ENCODE results near the gene RPSA.

RPSA gene

DNA sequence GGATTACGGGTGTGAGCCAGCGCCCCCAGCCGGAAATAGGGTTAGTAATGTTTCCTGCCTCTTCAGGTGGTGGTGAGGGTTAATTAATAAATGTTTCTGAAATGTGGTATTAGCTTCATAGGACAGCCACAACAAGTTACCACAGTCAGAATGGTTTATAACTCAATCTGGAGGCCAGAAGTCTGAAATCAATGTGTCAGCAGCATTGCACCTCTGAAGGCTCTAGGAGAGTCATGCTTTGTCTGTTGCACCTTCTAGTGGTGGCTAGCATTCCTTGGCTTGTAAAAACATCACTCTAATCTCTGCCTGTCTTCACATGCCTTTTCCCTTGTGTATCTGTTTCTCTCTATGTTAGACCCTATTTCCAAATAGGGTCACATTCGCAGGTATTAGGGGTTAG is 7.8 kb upstream of the RPSA start:
- TF ChIP-seq, protein P1, sequence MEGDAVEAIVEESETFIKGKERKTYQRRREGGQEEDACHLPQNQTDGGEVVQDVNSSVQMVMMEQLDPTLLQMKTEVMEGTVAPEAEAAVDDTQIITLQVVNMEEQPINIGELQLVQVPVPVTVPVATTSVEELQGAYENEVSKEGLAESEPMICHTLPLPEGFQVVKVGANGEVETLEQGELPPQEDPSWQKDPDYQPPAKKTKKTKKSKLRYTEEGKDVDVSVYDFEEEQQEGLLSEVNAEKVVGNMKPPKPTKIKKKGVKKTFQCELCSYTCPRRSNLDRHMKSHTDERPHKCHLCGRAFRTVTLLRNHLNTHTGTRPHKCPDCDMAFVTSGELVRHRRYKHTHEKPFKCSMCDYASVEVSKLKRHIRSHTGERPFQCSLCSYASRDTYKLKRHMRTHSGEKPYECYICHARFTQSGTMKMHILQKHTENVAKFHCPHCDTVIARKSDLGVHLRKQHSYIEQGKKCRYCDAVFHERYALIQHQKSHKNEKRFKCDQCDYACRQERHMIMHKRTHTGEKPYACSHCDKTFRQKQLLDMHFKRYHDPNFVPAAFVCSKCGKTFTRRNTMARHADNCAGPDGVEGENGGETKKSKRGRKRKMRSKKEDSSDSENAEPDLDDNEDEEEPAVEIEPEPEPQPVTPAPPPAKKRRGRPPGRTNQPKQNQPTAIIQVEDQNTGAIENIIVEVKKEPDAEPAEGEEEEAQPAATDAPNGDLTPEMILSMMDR (IDR thresholded peaks at IDR 0.05), result no peak

DNA sequence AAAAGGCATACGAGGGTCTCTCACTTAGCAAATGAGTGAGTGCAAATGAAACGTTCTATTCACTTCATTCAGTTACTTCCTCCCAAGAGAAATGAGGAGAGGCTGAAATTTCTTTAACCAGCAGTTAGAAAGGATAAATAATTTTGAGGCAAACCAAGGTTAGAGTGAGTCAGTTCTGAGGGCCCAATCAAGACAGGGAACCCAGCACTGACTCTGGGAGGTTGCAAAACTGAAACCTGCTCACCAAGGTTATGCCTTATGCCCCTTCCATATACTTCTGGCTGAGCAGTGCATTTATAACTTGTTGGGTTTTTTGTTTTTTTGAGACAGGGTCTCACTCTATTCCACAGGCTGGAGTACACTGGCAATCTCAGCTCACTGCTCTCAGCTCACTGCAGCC is 4.5 kb upstream of the RPSA start:
- TF ChIP-seq, protein P1 (IDR thresholded peaks at IDR 0.05), result no peak

DNA sequence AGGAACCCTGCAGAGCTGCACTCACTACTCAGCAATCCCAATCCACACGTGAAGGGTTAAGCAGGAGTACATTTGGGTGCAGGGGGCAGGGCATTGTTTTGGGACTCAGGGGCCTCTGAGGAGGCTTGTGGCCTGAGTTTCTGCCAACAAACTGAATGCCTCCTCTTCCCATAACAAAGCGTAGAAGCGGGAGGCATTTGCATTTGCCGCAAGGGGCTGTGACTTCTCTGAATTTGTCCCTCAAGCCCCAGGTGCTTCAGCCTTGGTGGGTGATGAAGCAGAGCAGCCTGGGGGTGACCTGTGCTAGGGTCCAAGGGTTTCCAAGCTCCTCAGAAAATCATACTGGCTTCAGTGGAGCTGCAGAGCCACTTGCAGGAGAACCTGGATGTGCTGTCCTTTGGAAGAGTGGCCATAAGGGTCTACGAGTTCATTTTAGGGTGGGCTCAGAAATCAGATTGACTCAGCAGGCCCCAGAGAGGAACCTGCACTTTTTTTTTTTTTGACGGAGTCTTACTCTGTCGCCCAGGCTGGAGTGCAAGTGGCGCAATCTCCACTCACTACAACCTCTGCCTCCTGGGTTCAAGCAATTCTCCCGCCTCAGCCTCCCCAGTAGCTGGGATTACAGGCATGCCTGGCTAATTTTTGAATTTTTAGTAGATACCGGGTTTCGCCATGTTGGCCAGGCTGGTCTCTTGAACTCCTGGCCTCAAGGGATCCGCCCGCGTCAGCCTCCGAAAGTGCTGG is 1.4 kb upstream of the RPSA start:
- TF ChIP-seq, protein P1 (IDR thresholded peaks at IDR 0.05), result no peak

DNA sequence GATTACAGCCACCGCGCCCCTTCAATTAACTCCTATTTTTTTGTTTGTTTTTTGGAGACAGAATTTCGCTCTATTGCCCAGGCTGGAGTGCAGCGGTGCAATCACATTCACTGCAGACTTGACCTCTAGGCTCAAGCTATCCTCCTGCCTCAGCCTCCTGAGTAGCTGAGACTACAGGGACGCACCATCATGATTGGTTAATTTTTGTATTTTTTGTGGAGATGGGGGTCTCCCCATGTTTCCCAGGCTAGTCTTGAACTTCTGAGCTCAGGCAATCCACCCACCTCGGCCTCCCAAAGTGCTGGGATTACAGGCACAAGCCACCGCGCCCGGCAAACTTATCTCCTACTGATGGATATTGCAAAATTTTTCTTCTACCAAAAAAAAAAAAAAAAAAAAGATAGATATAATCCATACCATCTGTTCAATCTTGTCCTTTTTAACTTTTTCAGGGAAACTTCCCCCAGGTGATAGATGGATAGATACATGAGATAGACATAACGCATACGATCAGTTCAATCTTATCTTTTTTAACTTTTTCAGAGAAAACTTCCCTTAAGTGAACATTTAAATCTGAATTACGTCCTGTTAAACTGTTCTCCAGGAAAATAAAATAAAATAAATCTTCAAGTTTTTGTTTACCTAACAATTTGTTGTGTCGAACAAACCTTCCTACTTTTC is 693 bp upstream of the RPSA start:
- TF ChIP-seq, protein P1 (IDR thresholded peaks at IDR 0.05), result no peak

DNA sequence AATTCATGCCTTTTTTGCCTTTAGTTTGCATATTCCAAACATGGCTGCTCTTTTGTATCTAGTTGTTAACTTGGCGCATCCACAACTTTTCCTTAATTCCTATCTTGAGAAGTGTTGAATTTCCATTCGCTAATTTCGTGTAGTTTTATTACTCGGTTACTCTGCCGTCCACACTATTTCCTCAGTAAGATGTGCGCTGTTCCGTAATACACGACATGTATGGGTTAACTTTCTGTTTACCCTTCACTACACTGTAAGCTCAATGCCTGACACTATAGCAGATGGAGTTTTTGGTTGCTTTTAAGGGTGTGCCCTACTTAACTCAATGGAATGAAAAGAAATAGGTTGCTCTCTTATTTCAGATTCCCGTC is 724 bp downstream of the RPSA start:
- TF ChIP-seq, protein P1 (IDR thresholded peaks at IDR 0.05), result no peak

DNA sequence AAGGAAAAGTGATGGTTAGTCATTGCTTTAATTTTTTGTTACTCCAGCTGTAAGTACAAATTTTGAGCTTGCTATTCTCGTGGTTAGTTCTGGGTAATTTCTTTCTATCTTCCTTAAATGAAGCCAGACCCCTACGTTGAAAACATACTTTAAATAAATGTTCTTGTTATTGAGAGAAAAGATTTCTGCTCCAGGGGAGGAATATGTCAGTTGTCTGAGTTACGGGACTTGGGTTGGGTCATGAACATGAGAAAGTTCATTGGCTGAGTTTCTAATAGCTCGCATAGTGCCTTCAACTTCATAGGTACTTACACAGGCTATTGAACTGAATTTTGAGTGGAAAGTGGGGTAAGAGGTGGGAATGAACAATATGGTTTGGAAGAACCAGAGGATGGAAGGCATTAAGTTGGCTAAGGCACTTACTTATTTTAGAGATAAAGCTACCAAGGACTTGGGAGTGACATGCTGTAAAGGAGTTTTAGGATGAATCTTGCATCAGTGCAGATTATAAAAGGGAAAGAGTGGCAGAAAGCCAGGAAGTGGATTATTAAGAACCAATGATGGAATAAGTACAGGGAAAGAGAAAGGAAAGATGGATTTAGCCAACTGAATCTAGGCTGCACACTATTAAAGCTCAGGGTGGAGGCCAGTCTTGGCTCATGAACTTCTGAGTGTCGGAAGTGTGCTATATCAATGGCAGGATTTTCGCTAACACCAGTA is 1.4 kb downstream of the RPSA start:
- TF ChIP-seq, protein P1 (IDR thresholded peaks at IDR 0.05), result no peak

DNA sequence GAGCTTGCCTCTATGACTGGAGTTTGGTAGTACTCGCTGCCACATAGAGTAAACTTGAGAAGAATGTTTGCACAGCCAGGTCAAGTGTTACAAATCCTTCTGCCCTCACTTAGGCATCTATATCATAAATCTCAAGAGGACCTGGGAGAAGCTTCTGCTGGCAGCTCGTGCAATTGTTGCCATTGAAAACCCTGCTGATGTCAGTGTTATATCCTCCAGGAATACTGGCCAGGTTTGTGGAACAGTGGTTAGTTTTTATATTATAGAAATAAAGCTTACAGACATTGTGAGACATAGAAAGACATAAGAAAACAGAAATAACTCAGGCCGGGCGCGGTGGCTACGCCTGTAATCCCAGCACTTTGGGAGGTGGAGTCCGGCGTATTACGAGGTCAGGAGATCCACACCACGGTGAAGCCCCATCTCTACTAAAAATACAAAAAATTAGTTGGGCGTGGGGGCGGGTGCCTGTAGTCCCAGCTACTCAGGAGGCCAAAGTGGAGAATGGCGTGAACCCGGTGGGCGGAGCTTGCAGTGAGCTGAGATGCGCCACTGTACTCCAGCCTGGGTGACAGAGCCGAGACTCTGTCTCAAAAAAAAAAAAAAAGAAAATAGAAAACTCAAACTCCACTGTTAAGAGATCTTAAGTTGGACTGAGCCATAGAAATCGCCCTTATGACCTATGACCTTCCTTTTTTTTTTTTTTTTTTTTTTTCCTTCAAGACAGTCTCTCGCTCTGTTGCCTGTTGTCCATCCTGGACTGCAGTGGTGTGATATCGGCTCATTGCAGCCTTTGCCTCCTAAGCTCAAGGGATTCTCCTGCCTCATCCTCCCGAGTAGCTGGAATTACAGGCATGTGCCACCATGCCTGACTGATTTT is 2.2 kb downstream of the RPSA start:
- TF ChIP-seq, protein P1 (IDR thresholded peaks at IDR 0.05), result no peak
